IMR-90 (cell line): Measurements from ENCODE around the gene KDM6A. TPM values are rescaled to one million over a fixed set of nuclear protein-coding genes. Genes with fewer than 3 reads are reported as not detected.
A peak's percentile ranks its signal among the peaks of the same experiment; 100 is the strongest.

Source experiments
- ATAC-seq: fragments of 200-7000 bp; cut with Tn5 transposase; 2 replicates; pipeline ENCODE4 v1.9.1; 2020; ENCODE audit warnings: low read depth, mild to moderate bottlenecking, moderate library complexity
- BruUV-seq: library from RNA; stranded (reverse); fragments of 400-500 nt; replicated peaks from 2 replicates; lab custom pipeline; 2021; lab: Mats Ljungman, UMichigan
- CTCF ChIA-PET: fragments of 300-600 bp; formaldehyde crosslinking; extraction: SDS; loops from one replicate; lab custom pipeline; 2021; ENCODE audit warnings: antibody characterized with exemption; lab: Yijun Ruan, JAX
- POLR2A ChIA-PET: fragments of 300-600 bp; sonication (Branson Sonifier 250); formaldehyde crosslinking; loops from one replicate; lab custom pipeline; 2022; ENCODE audit warnings: antibody characterized with exemption; ENCODE audit not compliant: unreplicated experiment; lab: Charles Lee
- DNase-seq: peaks from one replicate; pipeline ENCODE4 v3.0.0; 2013
- H2AFZ ChIP-seq: replicated peaks from 2 replicates; pipeline ENCODE3; 2013; ENCODE audit warnings: low read length, mild to moderate bottlenecking; ENCODE audit not compliant: poor library complexity
- H2AK5ac ChIP-seq: 2 replicates; pipeline ENCODE4 v1.6.1; 2013; ENCODE audit warnings: low read depth, low read length, inconsistent platforms
- H2AK9ac ChIP-seq: replicated peaks from 2 replicates; pipeline ENCODE3; 2013; ENCODE audit warnings: mild to moderate bottlenecking, low read depth, low read length, moderate library complexity; ENCODE audit not compliant: poor library complexity
- H2BK120ac ChIP-seq: 2 replicates; pipeline ENCODE4 v1.6.1; 2013; ENCODE audit warnings: low read depth, low read length, inconsistent platforms
- H2BK15ac ChIP-seq: 3 replicates; pipeline ENCODE4 v1.6.1; 2013; ENCODE audit warnings: low read depth, low read length, inconsistent platforms
- H2BK20ac ChIP-seq: 2 replicates; pipeline ENCODE4 v1.6.1; 2013; ENCODE audit warnings: low read depth, mild to moderate bottlenecking, inconsistent platforms, low read length, moderate library complexity
- H2BK5ac ChIP-seq: 2 replicates; pipeline ENCODE4 v1.6.1; 2013; ENCODE audit warnings: mild to moderate bottlenecking, low read depth, low read length, inconsistent platforms; ENCODE audit not compliant: poor library complexity, severe bottlenecking
- H3K14ac ChIP-seq: replicated peaks from 2 replicates; pipeline ENCODE4 v1.6.1; 2013; ENCODE audit warnings: low read depth, low read length, inconsistent platforms
- H3K18ac ChIP-seq: 2 replicates; pipeline ENCODE4 v1.6.1; 2013; ENCODE audit warnings: low read depth, low read length, control low read depth
- H3K23ac ChIP-seq: 2 replicates; pipeline ENCODE4 v1.6.1; 2013; ENCODE audit warnings: low read depth, low read length, inconsistent platforms
- H3K27ac ChIP-seq: 2 replicates; pipeline ENCODE4 v1.5.1; 2013; ENCODE audit warnings: mild to moderate bottlenecking, control low read depth, low read length; ENCODE audit not compliant: insufficient read depth
- H3K27me3 ChIP-seq: 2 replicates; pipeline ENCODE4 v1.6.1; 2013; ENCODE audit warnings: low read length; ENCODE audit not compliant: control insufficient read depth, insufficient read depth
- H3K36me3 ChIP-seq: 2 replicates; pipeline ENCODE4 v1.6.1; 2013; ENCODE audit warnings: low read length, mixed read lengths; ENCODE audit not compliant: control insufficient read depth, insufficient read depth
- H3K4ac ChIP-seq: 2 replicates; pipeline ENCODE4 v1.6.1; 2013; ENCODE audit warnings: low read depth, low read length, inconsistent platforms
- H3K4me1 ChIP-seq: 2 replicates; pipeline ENCODE4 v1.6.1; 2013; ENCODE audit warnings: low read length, mixed read lengths; ENCODE audit not compliant: control insufficient read depth, insufficient read depth
- H3K4me2 ChIP-seq: 2 replicates; pipeline ENCODE4 v1.6.1; 2013; ENCODE audit warnings: low read depth, mild to moderate bottlenecking, control low read depth, low read length, moderate library complexity
- H3K4me3 ChIP-seq: 2 replicates; pipeline ENCODE4 v1.5.1; 2013; ENCODE audit warnings: low read depth, mild to moderate bottlenecking, control low read depth, low read length, moderate library complexity; ENCODE audit not compliant: insufficient read depth
- H3K56ac ChIP-seq: 2 replicates; pipeline ENCODE4 v1.6.1; 2013; ENCODE audit warnings: low read length, inconsistent platforms; ENCODE audit not compliant: insufficient read depth; ENCODE audit errors: extremely low read depth
- H3K79me1 ChIP-seq, 2 experiments: 2 replicates each; pipeline ENCODE4 v1.6.1; 2013; ENCODE audit warnings: low read length in 2 of 2, inconsistent platforms in 1 of 2, low read depth in 1 of 2
- H3K9ac ChIP-seq: 2 replicates; pipeline ENCODE4 v1.6.1; 2013; ENCODE audit warnings: low read depth, low read length, control low read depth
- H3K9me1 ChIP-seq: 2 replicates; pipeline ENCODE4 v1.6.1; 2013; ENCODE audit warnings: low read length, inconsistent platforms; ENCODE audit not compliant: insufficient read depth
- H3K9me3 ChIP-seq: 2 replicates; pipeline ENCODE4 v1.6.1; 2013; ENCODE audit warnings: low read length; ENCODE audit not compliant: control insufficient read depth, insufficient read depth
- H4K20me1 ChIP-seq: 2 replicates; pipeline ENCODE4 v1.6.1; 2013; ENCODE audit warnings: low read length, inconsistent platforms; ENCODE audit not compliant: insufficient read depth
- H4K5ac ChIP-seq: 2 replicates; pipeline ENCODE4 v1.6.1; 2013; ENCODE audit warnings: mild to moderate bottlenecking, low read depth, low read length, control low read depth
- H4K8ac ChIP-seq, 2 experiments: 2 replicates each; pipeline ENCODE4 v1.6.1; 2013; ENCODE audit warnings: low read depth in 2 of 2, low read length in 2 of 2, control low read depth in 1 of 2, inconsistent platforms in 1 of 2
- H4K91ac ChIP-seq: 2 replicates; pipeline ENCODE4 v1.6.1; 2013; ENCODE audit warnings: low read depth, low read length, inconsistent platforms; ENCODE audit not compliant: insufficient read depth
- CEBPB ChIP-seq: IDR thresholded peaks from 2 replicates; pipeline ENCODE4 v1.6.1; 2012; ENCODE audit warnings: low read depth, low read length, improper control_type of control experiment
- ELK1 ChIP-seq: fragments of 150-350 bp; IDR thresholded peaks from 2 replicates; pipeline ENCODE4 v1.6.1; 2016; ENCODE audit warnings: low read depth, mild to moderate bottlenecking, low read length, moderate library complexity, borderline replicate concordance
- MAZ ChIP-seq: IDR thresholded peaks from 2 replicates; pipeline ENCODE4 v1.6.1; 2012; ENCODE audit warnings: low read depth, mild to moderate bottlenecking, low read length, improper control_type of control experiment, moderate library complexity, borderline replicate concordance
- POLR2A ChIP-seq: IDR thresholded peaks from 2 replicates; pipeline ENCODE4 v1.6.1; 2012; ENCODE audit warnings: mild to moderate bottlenecking, low read depth, low read length
- RAD21 ChIP-seq: IDR thresholded peaks from 2 replicates; pipeline ENCODE4 v1.6.1; 2012; ENCODE audit warnings: low read length, improper control_type of control experiment
- SMC3 ChIP-seq: fragments of 150-350 bp; IDR thresholded peaks from 2 replicates; pipeline ENCODE4 v1.6.1; 2016; ENCODE audit warnings: low read depth, mild to moderate bottlenecking, antibody characterized with exemption, low read length, moderate library complexity
- WGBS, 2 experiments: methylation state at CpG; one replicate each; pipeline versions ENCODE4 v1.1.5 to v1.1.7; 2013; ENCODE audit warnings: missing lambda C conversion rate in 2 of 2; ENCODE audit not compliant: insufficient read length in 1 of 2; ENCODE audit errors: extremely low coverage in 2 of 2; 5-methylcytosine and 5-hydroxymethylcytosine counted together
- dilution Hi-C: fragments of 300-500 bp; cut with HindIII; formaldehyde crosslinking; loops from one replicate; pipeline ENCODE4 v1.14.3; 2018; ENCODE audit warnings: low sequenced_read_pairs; ENCODE audit not compliant: unreplicated experiment
- in situ Hi-C: fragments of 300-500 bp; cut with MboI; formaldehyde crosslinking; loops from 3 replicates; pipeline ENCODE4 v1.14.3; 2019; ENCODE audit warnings: low sequenced_read_pairs, inconsistent platforms, mixed read lengths
- intact Hi-C: fragments of 100-400 bp; cut with micrococcal nuclease; formaldehyde crosslinking; loops from 2 replicates; pipeline ENCODE4 v1.10.0; 2022
- polyA plus RNA-seq, 3 experiments: library from polyadenylated mRNA; depleted of rRNA; stranded (reverse); fragments of >200 nt; gene quantifications; 2 replicates each; pipeline ENCODE4 v1.2.3, GENCODE V29; 2012; ENCODE audit warnings: low replicate concordance in 1 of 3
- total RNA-seq: library from RNA; depleted of rRNA; stranded (reverse); fragments of >200 nt; gene quantifications from 2 replicates; pipeline ENCODE4 v1.2.3, GENCODE V29; 2012

The KDM6A gene
- total and polyA plus RNA-seq, 2 of the 4 experiments (the other 2 are of a cell fraction) = 11.7 to 24.9 TPM

GRCh38 chrX:44871114-44871645, 1.8 kb upstream of the KDM6A start:
- 10% methylated on average over 2 of the region's 16 CpGs; no CpG with 5 or more reads in 1 of the 2 experiments for WGBS, 2 experiments
- Histone ChIP-seq H3K79me1 (peaks cover 4 to 17% of the 10 kb centered on the region in 2 experiments; a peak in 3 of 4 replicates), H3K9ac (no peak overlapping the region), H2BK120ac (no peak overlapping the region), H4K5ac (no peak overlapping the region), H3K14ac (no peak overlapping the region), H4K20me1 (peaks cover 8% of the 10 kb centered on the region; the same call in 1 of the 2 replicates), H3K4ac (no peak overlapping the region), H2AFZ (no peak overlapping the region), H3K18ac (no peak overlapping the region), H3K27ac (no peak overlapping the region), H3K27me3 (no peaks in the 10 kb centered on the region), H3K4me3 (no peak overlapping the region), H3K56ac (no peak overlapping the region), H3K4me2 (peak overlapping the region; percentile 98), H2AK9ac (no peak overlapping the region), H2BK15ac (no peak overlapping the region), H2BK5ac (no peak overlapping the region), H3K36me3 (no peaks in the 10 kb centered on the region), H2AK5ac (no peak overlapping the region), H2BK20ac (no peak overlapping the region), H3K23ac (peak overlapping the region; percentile 54; the same call in 1 of the 2 replicates), H4K91ac (no peak overlapping the region), H3K9me3 (no peaks in the 10 kb centered on the region), H3K4me1 (no peaks in the 10 kb centered on the region), H4K8ac (no peak overlapping the region), H3K9me1 (no peaks in the 10 kb centered on the region)
- in situ Hi-C loops = no loop called here
- DNase-seq (no peak), ATAC-seq (no peak)
- POLR2A ChIA-PET = no interaction called here
- dilution Hi-C loops = no loop called here
- BruUV-seq = no TSS peak
- intact Hi-C loops = loop anchor here (5.0 to 10.0 kb wide), 2 partner anchors 316 to 916 kb away; no protein-coding TSS in a partner anchor
- CTCF ChIA-PET = no interaction called here
- no peak for TF ChIP-seq SMC3
- TF ChIP-seq POLR2A = no peak
- TF ChIP-seq MAZ = no peak
- no peak for TF ChIP-seq CEBPB
- no peak for TF ChIP-seq ELK1
- no peak for TF ChIP-seq RAD21
